NCI-H1048 (cell line): ENCODE results near the gene C17orf100.
"Not testable (repeated sequence)": the region's sequence is repeated elsewhere in the genome, so short reads cannot be mapped to it uniquely, and the experiment has no call there.

Experiments
- DNase-seq: peaks from one replicate; lab custom pipeline; 2025; lab: John Stamatoyannopoulos, UW

The C17orf100 gene

DNA sequence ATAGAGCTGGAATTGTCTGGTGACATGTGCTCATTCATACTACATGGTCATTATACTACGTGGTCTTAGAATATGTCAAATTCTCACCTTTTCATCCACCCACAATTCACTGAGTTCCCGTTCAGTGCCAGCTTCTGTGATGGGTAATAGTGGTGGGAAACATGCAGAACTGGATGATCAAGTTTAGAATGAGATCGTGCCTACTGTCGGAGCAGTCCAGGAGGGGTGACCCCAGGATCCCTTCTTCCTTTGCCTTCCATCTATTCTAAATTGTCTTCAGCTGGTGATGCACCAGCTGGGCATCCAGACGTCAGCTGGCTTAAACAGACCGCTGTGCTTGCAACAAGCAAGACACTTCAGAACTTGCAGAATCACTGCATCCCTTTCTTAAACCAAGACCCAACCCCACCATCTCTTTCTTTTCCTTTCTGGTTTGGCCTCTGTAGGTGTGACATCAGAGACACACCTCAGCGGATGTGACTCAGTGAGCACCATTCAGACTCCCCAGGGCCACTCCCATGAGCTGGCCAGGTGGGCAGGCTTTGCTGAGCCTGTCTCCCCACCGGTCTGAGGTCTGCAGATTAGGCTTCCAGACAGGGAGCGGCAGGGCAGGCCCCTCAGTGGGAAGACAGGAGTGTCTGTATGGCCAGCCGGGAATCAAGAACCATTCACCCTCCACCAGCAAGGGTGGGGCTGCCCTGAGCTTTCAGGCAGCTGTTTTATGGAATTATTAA, 18.1 kb downstream of the C17orf100 start:
- DNase-seq = no peak

DNA sequence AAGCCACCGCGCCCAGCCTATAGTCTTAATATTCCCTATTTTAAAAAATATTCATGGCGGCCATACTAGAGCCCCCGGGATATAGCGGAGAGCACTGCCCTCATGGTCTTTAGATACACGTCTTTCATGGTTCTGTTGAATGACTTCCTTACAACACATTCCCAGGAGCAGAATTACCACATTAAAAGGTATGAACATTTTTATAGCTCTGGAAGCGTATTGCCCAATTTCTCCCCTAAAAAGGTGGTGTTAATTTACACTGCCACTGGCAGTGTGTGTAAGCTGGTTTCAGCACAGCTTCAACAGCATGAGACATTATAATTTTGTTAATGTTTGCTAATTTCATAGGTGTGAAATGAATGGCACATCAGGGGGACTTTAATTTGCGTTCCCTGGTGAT, 19.0 kb downstream of the C17orf100 start:
- DNase-seq = no peak

DNA sequence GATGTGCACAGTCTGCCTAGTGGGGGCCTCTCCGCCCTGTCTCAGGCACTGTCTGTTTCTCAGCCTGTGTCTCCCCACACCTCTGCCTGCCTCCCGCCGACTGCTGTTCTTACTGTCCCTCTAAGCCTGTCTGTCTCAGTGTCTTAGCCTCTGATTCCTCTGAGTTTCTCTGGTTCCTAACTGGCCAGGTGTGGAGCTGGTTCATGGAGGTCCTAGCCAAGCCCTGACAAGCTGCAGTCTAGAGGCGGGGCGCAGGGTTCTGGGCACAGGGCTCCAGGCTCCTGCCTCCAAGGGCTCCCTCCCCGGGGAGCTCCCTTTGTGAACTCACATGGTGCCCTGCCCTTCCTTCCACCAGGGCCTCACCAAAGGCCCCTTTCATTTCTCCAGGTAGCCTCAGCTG, 19.4 kb downstream of the C17orf100 start:
- no peak for DNase-seq

DNA sequence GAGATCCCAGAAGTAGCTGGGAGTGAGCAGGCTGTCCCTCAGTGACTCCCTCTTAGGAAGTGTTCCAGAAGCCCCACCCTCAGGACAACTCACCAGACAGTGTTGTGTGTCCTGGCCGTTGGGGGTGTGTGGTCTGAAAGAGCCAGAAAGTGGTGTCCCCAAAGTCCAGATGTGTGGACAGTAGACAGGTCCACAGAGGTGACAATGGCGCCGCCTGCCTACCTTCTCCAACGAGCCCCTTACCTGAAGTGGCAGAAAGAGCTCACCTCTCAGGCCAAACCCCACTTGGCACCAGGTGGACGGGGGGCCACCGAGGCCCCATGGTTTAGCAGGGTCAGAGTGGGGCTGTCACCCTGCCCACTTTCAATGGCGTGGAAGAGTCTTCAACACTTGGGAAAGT, 19.9 kb downstream of the C17orf100 start:
- no peak for DNase-seq

DNA sequence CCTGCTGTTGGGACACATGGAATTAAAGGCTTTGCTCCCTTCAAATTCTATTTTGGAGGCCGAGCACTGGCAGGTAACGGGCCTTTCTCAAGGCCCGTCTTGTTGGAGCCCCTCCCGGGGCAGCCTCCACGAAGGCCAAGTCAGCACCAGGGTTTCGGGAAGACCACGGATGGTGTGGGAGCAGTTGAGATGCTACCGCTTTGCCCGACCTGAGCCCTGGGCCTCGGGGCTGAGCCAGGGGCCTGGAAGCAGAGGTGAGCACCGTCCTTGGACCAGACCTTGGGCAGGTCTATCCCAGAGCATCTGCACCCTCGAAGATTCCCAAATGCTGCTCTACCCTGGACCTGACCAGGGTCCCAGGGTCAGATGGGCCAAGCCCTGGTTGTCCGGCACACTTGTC, 23.0 kb downstream of the C17orf100 start:
- no peak for DNase-seq

DNA sequence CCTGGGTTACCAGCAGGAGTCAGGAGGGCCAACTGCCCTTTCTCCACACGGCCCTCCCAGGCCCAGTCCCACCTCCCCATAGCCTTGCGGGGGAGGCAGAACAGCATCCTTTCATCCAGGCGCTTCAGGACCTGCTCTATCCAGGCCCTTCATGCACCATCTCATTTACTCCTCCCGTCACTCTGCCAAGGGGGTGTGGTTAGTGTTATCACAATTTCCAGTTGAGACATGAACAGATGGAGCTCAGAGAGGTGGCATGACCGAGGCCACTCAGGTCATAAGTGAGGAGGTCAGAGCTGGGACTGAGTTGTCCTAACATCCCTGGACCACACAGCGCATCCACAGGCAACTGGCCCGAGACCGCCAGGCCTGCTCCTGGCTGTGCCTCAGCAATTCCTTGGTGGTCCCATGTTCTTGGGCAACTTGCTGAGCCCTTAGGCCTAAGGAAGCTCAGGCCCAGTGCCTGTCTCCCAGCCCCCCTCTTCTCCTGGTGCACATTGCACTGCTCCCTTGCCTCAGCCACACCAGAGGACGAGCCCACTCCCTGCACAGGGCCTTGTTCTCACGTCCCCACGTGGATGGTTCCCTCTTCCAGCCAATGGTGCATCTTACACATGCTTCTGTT, 23.8 kb downstream of the C17orf100 start:
- DNase-seq = no peak

DNA sequence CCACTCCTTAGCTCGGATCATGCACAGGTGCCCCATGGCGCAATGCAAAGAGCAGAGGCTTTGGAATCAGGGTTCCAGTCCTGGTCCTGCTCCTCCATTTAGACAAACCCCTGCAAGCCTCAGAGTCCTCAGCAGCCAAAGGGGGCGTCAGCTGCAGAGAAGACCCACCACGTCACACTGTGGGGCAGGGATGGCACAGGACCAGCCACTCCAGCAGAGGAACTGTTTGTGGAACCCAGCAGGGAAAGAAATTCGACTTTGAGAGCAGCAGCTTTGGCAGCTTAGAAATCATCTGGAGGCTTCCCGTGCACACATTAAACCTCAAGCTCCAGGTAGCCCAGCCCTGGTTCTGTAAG, 25.2 kb downstream of the C17orf100 start:
- DNase-seq = no peak

DNA sequence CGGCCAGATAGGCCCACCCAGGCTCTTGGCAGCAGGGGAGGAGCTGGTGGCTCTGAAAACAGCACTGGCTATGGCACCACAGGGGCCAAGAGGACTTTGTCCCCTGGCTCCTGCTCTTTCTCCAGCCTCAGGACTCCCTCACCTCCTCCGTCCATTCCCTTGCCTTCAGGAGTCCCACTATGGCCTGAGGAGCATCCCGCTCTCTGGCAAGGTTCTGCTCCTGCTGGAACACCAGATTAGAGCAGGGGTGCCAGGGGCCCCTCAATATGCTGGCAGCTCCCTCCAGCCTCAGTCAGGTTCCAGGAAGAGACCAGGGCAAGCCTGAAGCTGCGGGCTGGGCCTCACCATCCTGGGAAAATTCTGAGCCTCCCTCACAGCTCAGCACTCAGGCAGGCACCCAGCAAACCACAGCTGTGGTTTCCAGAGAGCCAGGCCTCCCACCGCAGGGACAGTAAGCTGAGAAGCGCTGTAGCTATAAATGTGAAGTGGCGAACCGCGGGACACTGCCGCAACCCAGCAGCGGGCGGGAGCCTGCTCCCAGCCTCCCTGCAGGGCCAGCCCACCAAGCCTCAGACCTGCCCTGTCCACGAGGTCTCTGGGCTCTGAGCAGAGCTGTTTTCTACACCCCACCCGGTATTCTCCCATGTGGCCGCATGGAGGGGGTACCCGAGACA, 25.7 kb downstream of the C17orf100 start:
- DNase-seq = no peak

DNA sequence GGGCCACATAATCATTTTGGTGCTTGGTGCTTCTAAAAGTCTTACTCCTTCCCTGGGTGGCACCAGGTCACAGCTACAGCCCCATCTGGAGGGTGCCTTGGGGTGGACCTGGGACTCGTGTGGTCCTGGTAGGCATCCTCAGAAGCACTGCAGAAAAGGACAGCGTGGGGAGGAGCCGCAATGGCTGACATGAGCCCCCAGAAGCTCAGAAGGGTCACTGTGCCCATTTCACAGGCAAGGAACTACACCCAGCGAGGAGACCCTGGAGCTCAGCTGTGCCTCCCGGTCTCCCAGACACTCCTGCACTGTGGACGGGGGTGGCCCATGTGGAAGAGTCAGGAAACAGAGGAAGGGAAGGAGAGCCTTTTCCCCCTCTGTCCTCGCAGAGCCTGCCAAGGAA, 26.4 kb downstream of the C17orf100 start:
- no peak for DNase-seq

DNA sequence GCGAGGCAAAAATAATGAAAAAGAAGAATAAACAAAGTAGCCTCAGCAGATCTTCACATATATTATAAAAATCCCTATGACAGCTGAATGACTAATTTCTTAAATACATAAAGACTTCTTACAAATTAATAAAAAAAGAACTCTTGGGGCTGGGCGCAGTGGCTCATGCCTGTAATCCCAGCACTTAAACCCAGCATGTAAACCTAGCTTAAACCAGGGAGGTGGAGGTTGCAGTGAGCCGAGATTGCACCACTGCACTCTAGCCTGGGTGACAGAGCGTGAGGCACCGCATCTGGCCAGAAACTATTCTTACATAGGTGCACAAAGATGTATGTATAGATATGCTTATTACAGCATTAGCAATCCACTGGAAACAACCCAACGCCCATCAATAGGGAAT, 27.7 kb downstream of the C17orf100 start:
- DNase-seq = no peak

DNA sequence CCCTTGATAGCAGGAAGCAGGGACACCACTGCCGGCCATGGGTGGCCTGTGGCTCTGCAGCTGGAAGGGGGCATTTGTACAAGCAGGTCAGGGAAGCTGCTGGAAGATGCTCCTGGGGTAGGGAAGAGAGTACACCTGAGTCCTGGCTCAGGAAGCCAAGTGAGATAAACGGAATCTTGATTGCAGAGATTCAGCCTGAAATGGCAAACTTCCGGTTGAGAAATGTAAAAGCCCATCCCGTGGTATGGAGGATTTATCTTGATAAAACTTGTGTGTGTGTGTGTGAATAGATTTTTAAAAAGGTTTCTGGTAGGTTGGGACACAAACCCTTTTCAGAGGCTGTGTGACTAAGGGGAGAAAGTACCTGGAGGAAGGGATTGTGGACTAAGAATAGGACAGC, 29.6 kb downstream of the C17orf100 start:
- DNase-seq = no peak

DNA sequence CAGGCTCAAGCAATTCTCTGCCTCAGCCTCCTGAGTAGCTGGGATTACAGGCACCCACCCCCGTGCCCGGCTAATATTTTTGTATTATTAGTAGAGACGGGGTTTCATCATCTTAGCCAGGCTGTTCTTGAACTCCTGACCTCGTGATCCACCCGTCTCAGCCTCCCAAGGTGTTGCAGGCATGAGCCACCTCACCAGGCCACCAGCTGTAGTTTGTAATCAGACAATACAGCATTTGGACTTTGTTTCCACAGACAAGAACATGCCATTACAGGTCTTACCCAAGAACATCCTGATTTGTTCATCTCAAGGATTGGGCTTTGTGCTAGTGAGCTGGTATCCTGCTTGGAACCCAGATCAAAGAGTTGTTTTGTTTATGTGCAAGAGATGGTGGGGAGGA, 30.1 kb downstream of the C17orf100 start:
- DNase-seq = no peak

DNA sequence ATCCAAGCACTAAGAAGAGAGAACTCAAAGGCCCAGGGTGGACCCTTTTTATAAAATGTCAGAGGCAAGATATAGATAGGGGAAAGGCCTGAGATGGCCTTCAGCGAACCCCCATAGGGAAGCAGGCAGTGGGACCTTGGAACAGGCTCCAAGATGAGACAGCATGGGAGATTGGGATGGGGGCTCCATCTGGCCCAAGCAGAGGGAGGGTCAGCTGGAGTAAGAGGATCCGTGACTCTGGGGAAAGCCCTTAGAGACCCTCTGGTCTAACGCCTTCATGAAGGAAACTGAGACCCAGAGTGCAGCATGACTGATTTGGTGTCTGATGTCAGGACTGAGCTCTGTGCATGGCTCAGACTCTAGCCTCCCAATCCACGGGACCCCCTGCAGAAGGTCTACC, 30.8 kb downstream of the C17orf100 start:
- DNase-seq = no peak

DNA sequence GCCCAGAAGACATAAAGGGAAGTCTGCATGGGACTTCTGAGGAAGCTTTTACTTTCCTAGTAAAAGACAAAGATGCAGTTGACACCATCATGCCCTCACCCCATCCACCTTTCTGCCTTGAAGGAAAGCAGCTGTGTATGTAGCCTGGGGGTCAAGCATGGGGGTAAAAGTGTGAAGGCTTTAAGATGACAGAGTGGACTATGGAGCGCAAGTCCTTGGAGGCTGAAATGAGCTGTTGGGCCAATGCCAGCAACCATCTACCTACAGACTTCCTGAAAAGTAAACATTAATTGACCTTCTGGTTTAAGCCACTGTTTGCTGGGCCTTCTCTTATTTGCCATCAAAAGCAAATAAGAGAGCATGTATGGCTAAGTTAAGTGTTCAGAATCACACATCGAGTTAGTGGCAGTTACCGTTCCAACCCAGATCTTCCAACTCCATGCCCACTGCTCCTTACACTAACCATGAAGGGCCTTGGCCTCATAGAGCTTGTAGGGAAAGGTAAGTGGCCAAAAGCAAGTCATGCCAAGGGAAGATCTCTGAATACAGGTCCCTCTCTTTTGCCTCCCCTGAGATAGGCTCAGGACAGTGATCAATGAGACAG, 31.6 kb downstream of the C17orf100 start:
- DNase-seq = no peak

DNA sequence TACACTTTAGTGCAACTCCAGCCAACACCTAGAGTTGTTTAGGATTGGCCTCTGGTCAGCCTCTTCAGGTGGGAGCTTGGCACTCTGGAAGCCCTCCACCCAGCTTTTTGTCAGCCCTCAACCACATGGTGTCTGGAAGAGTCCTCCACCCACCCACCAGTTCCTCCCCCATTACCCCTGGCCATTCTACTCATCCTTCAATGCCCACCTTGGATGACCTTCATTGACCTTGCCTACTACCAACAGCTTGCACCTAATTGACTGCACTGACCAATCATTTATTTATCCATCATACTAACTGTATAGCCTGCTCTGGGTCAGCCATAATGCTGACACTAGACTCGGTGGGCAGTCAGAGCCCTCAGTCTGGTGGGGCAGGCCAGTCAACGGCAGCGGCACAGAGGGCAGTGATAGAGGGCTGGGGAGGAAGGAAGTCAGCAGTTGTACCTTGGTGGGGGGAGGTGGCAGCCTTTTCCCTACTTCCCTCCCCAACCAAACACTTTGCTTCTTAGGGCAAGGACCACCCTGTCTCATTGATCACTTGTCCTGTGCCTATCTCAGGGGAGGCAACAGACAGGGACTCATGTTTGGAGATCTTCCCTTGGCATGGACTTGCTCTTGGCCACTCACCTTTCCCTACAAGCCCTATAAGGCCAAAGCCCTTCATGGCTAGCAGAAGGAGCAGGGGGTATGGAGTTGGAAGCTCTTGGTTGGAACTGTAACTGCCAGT, 32.3 kb downstream of the C17orf100 start:
- DNase-seq = no peak

DNA sequence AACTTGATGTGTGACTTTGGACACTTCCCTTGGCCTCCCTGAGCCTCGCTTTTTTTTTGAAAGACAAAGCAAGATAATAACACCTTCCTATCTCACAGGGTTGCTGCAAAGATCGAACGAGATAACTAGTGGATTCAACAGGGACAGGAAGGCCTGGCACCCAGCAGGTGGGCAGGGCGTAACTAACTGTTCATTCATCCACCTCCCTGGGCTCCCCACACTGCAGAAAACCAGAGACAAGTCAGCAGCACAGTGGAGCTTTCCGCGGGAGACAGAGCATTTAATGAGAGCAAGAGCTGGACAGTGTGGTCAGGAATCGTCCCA, 32.9 kb downstream of the C17orf100 start:
- no peak for DNase-seq

DNA sequence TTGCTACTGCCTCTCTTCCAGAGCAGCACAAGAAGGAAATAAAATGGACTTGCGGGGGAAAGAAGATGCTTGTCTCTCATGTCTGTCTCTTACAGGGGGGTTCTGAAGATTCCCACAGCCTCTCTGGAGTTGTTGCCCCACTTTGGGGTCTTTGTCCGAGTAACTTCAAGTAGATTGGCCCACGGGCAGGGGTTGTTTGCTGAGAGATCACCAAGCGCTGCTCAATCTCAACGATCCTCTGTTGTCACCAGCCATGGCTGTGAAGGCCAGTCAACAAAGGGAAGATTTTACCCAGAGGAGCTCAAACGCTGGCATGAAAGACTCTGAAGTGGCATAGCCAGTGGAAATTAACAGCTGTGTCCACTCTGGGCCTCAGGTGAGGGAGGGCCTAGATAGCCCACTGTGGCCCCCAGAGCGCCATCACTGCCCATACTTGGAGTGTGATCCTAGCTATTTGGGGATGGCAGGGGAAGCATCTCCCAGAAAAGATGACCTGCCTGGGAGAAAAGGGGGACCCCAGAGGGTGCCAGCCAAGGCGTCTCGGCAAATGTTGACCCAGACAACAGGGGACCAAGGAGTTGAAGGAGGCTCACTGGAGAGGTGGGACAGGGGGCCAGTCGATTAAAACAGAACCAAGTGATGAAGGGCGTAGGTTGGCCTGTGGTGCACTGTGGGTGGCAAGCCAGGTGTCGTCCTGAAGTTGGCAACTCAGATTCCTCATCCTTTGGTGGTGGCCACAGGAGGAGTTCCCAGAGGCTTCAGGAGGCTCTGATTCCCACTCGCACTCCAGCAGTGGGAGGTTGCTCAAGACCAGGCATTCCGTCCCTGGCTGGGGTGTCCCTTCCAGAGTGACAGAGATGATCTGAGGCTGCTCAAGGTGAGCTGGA, 33.6 kb downstream of the C17orf100 start:
- DNase-seq = no peak

DNA sequence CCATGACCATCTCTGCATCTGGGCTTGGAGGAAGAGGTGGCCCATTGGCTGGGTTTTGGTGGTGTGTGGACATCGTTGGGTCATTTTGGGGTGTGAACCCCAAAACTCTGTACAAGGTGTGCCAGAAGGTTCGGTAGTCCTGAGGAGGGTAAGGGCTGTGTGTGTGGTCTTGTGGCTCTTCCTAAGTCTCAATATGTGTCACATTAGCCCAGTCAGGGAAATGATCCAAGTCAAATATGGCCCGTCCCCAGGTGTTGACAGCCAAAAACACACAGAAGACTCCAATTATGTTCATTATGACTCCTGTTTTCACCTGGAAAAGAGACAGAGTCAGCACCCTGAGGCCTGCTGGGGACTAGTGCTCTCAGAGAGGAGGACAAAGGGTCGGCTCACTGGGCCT, 34.5 kb downstream of the C17orf100 start:
- DNase-seq = no peak

DNA sequence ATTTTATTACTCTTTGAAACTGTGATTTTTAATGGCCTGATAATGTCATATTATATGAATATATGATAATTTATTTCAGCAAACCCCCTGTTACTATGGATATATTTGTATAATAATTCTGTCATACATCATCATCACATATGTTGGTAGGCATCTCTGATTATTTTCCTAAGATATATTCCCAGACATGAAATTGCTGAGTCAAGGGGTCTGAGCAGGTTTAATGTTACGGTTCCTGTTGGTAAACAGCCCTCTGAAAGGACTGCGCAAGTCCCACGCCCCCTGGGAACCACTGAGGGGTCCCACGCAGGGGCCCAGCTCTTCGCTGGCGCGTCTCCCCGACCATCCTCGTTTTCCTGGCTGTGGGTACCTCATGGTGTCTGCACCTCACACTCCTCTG, 37.4 kb downstream of the C17orf100 start:
- no peak for DNase-seq

DNA sequence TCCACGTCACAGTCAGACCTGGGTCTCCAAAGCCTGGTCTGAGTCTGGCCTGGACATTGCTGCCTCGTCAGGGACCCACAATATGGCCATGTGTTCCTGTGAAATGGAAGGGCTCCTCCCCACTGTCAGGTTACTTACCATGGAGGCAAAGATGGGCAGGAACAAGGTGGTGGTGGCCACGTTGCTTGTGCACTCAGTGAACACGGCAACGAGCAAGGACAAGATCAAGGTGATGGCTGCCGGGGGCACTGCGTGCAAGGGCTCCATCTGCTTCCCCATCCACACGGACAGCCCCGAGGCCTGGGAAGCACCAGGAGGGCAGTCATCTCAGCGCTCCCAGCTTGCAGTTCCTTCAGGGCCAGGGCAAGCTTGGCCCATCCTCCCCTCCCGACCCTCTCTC, 39.1 kb downstream of the C17orf100 start:
- no peak for DNase-seq

DNA sequence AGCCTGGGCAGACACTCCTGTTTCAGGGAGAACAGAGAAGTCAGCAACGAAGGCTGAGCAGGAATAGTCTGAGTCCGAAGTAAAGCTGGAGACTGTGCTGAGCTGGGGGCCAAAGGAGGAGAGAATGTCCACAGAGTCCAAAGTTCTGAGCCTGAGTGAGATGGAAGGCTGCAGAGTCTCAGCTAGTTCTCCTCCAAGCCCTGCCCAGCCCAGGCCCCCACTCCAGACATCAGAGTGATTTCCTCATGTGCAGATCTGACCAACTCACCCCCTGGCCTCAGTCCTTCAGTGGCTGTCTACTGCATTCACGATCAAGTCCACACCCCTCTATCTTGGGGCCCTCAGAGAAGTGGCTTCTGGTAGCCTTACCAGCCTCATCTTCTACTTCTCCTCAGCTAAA, 40.0 kb downstream of the C17orf100 start:
- DNase-seq = no peak

DNA sequence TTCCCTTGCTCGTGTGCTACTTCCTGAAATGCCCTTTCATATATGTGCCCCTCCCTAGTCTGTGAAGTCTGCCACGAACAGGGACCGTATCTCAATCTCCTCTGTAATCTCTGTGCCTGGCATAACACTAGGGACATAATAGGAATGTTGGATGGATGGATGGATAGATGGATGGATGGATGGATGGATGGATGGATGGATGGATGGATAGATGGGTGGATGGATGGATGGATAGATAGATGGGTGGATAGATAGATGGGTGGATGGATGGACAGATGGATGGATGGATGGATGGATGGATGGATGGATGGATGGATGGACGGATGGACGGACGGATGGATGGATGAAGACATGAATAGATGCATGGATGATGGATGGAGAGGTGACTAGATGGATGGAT, 40.4 kb downstream of the C17orf100 start:
- DNase-seq = not testable (repeated sequence)
